Activated CD4-positive, CD25-positive, alpha-beta regulatory T cell treated with anti-CD3 and anti-CD28 coated beads, Interleukin-2, amount 50 U/mL, for 16 hours (primary cell): ENCODE results near the gene INSM1.

Experiments
- DNase-seq: peaks from one replicate; pipeline ENCODE4 v3.0.0-alpha.2; 2020; ENCODE audit warnings: low read depth, low spot score

INSM1 gene

DNA sequence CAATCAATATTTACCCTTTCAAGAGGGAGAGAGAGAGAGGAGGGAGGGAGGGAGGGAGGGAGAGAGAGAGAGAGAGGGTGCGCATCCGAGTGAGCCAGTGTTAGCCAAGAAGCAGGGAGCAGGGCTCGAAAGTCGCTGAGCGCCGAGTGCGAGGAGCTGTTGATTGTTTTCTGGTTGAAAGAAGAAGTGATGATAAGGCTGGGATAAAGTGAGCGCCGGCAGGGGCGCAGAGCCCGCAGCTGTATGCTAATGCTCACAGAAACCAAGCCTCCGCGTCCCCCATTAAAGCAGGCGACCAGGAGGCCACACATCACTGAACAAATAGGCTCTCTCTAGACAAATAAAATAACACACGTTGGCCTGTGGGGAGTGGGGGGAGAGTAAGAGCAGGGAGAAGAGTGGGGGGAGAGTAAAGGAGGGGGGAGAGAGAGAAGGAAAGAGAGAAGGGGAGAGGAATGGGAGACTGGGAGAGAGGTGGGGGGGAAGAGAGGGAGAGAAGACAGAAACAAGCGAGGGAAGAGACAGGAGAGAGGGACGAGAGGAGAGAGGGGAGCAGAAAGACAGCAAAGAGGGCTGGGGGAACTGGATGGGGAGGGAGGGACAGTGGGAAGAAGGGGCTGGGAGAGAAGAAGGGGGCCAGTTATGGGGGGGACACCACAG is 5.0 kb upstream of the INSM1 start:
- no peak for DNase-seq

DNA sequence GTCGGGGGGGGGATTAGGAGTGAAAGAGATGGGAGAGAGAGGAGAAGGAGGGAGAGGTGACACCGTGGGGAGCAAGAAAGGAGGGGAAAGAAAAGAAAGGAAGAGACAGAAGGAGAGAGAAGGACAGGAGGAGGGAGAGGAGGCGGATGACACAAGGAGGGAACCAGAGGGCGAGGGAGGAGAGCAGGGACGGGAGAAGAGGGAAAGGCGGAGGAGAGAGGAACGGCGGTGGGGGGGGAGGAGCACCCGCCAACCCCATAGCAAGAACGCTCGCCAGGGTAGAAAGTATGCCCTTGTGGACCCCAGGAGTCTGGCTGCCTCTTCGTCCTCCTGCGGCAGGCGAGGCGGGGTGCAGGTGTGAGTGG is 4.5 kb upstream of the INSM1 start:
- DNase-seq = no peak

DNA sequence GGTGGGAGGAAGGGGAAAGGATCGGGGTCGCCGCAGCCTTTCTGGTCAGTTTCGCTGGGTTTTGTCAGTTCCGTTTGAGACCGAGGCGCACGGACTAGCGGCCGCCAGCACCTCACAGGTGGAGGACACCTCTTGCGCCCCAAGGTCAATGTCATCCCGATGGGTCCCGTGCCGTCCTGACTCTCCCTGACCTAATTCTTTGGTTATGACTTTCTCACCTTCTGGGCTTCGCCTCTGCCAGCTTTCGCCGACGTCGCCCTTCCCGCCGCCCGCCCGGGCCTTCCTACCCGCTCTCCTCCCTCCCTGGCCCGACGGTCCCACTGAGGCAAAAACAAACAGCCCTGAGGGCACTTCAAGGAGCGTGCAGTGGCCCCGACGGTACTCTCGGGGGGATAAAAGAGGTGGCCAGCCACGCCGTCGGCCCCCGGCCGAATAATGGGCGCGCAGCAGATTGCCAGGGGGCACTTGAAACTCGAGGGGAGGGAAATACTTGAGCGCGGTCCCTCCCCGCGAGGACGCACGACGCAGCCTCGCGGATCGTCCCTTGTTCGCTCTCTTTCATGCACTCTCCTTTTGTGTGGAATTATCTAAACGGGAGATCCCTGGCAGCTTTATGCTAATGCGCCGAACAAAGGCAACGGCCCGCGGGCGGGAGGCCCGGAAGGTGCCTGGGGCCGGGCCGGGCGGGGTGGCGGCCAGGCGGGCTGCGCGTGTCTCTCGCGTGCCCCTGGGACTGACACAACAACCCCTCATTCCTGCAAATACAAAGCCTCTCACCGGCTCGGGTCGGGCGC is 3.9 kb upstream of the INSM1 start:
- DNase-seq = no peak

DNA sequence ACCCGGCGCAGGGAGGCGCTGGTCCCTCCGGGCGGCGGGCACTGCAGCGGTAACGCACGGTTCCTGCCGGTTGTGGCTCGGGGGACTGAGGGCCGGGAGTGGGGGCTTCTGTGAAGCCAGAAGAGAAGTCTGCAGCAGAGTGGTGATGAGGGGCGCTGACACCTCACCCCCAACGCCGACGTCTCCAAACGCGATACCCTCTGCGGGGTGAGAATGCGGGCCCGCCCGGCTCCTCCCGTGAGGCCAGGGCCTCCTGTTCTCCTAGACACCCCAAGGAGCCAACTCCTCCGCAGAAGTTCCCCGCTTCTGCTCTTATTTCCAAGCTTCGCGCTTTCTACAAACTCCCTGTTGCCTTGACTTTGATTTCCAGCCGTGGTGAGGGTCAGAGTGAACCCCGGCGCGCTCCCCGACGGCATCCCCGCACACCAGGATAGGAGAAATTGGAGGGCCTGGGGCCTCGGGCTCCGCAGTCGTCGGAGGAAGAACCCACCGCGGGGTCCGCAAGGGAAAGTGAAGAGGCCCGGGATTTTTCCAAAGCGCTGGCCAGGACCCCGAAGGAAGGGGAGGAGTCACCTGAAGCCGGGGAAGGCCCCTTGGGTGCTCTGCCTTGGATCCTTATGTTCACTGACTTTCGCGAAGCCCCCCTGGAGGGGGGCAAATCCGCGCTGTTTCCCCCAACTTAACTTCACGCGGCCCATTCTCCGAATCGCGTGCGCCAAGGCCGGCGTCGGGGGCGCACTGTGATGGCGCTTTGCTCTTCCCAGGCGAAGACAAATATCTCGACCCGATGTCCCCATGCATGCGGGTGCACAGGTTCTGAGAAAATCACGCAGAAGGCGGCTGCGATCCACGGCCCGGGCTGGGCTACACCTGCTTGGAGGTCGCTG is 3.1 kb upstream of the INSM1 start:
- no peak for DNase-seq

DNA sequence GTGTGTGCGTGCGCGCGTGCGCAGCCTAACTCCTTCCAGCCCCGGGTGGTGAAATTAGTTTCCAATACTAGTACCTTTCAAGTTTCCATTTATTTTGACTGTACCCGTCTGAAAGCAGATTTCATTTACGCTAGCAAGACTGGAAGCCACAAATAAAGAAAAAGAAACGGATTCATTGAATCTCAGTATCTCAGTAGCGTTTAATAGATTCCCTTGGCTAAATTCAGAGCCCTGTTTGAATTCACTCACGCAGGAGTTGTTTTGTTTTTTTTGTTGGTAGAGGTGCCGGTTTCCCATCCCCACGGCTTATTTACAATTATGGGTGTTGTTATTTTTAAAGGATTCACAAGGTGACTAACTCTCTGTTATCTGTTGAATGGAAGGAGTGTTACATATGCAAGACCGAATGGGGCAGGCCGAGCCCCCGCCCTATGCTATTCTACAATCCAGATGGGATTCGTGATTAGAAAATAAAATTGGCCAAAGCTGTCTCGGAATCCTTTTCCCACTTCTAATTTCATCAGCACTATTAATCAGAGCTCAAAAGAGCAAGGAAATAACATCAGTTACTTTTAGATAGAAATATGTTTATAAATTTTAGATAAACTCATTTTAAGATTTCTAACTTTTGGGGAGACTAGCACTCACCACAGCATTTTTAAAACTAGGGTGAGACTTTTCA is 2.3 kb upstream of the INSM1 start:
- no peak for DNase-seq

DNA sequence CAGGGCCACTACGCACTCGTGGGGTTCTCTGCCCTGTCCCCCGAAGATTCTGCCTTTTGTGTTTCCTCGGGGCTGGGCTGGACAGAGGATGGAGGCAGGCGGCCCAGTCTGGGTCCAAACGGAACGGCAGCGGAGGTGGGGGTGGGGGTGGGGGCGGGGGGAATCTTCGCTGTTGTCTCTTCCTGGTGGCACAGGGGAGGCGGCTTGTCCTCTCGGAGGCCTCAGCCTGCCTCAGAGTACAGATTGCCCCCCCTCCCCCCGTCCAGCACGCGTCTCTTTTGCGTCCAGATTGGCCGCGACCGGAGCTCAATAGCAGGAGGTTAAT is 1.4 kb upstream of the INSM1 start:
- DNase-seq = no peak

DNA sequence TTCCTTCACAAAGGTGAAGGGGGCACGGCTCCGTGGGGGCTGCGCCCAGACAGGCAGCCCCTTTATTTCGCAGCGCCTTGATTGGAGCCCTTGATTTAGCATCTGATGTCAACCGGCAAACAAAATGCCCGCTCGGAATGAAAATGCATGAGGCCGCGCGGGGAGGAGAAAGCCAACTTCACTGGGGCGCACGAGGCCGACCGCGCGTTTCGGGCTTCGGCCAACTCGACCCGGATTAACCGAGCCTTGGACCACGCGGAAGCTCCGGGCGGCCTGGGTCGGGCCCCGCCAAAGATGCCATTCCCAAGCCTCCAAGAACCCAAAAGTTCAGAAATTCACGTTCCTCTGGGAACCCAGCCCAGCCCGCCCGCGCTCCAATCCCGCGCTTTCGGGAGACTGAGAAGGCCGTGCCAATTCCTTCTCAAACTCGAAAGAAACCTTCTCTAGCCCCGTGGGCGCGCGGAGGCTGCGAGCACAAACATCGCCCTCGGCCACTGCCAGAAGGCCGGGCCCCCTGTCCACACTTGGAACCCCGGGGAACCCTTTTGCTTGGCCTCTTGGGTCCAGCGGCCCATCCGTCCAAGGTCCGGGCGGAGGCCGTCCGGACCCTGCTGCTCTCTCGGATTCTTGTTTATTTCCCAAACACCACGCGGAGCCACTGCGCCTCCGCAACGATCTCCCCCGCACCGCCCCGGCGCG is 879 bp upstream of the INSM1 start:
- no peak for DNase-seq

DNA sequence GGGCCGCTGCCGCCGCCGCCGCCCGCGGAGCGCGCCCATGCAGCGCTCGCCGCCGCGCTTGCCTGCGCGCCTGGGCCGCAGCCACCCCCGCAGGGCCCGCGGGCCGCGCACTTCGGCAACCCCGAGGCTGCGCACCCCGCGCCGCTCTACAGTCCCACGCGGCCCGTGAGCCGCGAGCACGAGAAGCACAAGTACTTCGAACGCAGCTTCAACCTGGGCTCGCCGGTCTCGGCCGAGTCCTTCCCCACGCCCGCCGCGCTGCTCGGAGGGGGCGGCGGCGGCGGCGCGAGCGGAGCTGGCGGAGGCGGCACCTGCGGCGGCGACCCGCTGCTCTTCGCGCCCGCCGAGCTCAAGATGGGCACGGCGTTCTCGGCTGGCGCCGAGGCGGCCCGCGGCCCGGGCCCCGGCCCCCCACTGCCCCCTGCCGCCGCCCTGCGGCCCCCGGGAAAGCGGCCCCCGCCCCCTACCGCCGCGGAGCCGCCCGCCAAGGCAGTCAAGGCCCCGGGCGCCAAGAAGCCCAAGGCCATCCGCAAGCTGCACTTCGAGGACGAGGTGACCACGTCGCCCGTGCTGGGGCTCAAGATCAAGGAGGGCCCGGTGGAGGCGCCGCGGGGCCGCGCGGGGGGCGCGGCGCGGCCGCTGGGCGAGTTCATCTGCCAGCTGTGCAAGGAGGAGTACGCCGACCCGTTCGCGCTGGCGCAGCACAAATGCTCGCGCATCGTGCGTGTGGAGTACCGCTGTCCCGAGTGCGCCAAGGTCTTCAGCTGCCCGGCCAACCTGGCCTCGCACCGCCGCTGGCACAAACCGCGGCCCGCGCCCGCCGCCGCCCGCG is 730 bp downstream of the INSM1 start:
- DNase-seq = no peak

DNA sequence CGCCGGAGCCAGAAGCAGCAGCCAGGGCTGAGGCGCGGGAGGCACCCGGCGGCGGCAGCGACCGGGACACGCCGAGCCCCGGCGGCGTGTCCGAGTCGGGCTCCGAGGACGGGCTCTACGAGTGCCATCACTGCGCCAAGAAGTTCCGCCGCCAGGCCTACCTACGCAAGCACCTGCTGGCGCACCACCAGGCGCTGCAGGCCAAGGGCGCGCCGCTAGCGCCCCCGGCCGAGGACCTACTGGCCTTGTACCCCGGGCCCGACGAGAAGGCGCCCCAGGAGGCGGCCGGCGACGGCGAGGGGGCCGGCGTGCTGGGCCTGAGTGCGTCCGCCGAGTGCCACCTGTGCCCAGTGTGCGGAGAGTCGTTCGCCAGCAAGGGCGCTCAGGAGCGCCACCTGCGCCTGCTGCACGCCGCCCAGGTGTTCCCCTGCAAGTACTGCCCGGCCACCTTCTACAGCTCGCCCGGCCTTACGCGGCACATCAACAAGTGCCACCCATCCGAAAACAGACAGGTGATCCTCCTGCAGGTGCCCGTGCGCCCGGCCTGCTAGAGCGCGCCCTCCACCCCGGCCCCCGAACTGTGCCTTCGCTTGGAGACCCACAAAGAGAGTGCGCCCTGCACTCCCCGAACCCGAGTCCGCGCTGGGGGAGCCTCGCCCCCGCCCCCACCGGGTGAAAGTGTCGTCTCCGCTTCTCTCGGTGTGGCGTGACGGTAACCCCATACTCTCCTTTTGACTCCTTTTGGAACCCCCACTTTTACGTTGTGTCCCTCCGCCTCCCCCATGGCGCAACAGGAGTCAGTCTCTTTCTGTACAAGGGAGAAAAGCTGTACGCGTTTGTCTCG is 1.6 kb downstream of the INSM1 start:
- DNase-seq = no peak

DNA sequence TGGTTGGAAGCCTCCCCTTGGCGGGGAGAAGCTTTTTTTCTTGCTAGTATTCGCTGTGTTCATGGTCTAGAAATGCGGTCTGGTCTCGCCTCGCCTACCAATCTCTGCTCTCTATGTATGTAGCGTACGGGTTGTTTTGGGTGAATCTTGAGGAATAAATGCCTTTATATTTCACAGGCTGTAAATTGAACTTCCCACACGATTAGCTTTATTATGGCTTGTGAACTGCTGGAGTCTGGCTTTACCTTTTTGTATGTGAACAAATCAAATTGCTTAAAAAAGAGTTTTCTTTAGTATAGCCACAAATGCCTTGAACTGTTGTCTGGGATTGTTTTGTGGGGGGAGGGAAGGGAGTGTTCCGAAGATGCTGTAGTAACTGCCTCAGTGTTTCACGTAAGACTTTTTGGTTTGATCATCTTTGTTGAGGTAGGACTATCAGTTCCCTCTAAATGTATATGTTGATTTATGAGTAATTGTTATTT is 2.2 kb downstream of the INSM1 start:
- no peak for DNase-seq

DNA sequence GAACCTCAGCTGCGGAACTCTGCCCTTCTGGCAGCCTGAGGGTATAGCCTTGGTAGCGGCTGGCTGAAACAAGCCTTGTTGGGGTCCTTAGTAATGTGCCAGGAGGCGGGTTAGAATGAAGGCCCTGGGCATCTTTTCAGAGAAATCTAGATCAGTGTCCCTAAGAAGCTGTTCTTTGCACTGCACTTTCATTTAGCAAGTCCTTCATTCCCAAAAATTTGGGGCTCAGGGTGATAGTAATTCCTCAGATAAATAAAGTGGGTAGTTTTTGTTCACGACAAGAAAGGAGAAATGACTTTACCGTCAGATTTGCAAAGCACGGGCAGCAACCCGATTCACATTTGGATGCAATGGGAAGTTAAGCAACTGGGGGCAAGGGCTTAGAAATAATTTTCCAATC is 3.2 kb downstream of the INSM1 start:
- DNase-seq = no peak

DNA sequence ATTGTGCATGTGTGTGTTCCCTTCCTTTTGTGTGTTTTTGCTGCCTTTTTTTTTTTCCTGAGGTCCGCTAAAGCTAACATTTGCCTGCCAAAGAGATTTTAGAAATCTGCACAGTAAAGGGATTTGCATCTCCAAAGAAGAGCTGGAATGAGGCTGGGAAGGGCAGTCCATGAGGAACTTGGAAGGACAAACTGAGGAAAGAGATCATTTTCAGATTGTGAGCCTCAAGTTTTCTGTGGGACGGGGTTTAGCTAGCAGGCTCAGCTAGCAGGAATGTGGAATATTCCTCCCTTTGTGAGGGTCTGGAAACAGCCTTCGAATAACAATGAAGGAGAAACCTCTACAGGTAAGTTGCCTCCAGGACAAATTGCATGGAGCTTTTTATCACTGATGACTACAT is 3.8 kb downstream of the INSM1 start:
- no peak for DNase-seq

DNA sequence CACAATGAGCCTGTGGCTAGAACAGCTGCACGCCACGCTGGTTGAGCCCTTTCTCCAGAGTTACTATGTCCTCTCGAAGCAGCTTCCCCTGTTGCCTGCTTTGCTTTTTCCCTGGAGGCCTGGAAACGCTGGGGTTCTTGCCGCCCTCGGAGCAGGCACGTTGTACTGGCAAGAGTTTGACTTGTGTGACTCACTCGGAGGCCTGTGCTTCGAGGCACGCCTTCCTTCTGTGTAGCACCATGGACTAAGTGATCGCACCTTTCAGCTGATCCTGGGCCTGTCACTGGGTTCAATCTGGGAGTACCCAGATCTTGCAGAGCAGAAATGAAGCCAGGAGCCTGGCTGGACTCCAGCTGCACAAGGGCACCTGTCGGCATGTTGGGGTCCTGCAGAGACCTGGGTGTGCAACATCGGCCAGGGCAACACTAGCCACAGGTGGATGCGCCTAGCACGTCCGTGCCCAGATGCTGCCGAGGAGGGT is 5.2 kb downstream of the INSM1 start:
- DNase-seq = no peak

DNA sequence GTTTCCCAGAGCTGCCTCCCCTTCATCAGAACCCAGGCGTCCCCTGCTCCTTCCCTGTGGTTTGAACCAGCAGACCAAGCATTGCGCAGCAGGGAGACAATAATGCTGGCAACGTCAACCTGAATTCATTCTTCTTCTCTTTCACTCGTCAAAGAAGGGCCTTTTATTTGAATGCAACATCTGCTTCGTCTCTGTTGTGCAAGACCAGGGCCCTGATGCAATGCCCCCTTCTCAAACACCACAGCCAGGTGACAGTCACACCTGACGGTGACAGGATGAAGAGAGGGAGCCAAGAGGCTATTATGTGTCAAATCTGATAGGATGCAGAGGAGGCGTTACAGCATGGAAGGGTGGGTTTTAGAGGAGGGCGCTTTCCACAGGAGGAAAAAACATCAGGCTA is 8.0 kb downstream of the INSM1 start:
- DNase-seq = no peak

DNA sequence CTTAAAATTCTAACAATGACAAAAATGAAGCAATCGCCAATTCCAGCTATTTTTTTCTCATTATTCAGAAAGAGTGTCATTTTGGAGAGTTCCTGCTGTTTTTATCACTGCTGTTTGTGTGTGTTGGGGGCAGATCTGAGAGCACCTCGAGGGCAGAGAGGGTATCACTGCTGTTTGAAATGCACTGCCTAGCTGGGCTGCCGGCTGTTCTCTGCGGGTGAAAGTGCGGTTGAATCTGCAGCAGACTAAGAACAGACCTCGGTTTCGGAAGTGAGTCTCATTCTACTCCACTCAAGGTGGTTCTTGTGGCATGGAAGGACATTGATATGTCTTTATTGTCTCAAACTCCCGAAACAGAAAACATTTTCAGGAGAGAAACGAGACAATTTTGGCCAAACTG is 18.3 kb downstream of the INSM1 start:
- DNase-seq = no peak

DNA sequence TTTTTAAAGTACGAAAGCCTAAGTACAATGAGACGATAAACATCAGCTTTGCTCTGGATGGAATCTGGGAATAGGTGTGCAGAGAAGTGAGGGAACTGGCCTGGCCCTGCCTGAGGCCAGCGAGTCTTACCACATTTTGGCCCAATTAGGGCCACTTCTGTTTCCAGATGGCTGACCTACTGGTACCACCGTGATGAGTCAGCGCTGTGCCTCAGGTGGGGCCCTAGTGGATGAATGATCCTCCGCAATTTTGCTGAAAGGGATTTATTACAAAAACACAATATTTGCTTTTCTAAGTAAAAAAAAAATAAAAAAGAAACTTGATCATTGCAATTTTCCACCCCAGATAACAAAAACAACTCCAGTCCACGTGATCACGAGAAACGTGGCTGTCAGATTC is 22.5 kb downstream of the INSM1 start:
- no peak for DNase-seq

DNA sequence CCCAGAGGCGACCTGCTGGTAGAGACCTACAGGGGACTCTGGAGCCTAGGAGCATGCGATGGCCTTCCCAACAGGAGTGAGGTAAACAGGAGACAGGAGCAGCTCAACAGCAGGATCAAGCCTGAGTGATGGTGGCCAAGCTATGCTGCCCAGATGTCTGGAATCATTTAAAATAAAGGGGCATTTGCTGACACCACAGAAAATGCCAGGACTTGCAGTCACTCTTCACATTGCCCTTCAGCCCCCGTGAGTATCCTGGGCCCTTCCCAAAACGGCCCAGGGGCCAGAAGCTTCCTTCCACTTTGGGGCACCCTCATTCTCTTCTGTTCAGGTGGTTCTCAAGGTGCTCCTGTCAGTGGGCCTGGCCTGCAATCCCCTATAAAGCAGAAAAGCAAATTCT is 23.2 kb downstream of the INSM1 start:
- no peak for DNase-seq

DNA sequence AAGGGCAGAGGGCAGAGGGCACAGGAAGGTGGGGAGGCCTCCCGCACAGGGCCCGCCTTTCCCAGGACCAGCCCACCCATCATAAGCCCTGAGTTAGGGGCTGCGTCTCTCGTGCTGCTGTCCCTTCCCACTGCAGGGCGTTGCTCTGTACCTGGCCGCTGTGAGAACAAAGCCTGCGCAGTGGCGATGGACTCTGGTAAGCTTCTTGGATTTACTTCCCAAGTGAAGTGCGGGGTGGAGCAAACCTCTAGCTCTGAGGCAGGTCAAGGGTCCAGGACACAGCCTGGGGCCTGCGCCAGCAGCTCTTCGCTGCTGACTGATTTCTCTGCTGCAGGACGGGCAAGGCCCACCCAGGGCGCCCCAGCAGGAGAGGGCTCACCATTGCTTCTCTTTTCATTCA is 23.9 kb downstream of the INSM1 start:
- no peak for DNase-seq
